NB4 (cell line): Measurements from ENCODE around the gene RDX.

Experiments
- DNase-seq: peaks from one replicate; pipeline ENCODE4 v3.0.0; 2010; ENCODE audit warnings: low read depth
- H3K4me3 ChIP-seq: one replicate; pipeline ENCODE4 v1.5.1; 2011; ENCODE audit warnings: mild to moderate bottlenecking, low read depth, low read length, moderate library complexity
- MYC ChIP-seq: IDR thresholded peaks from 2 replicates; pipeline ENCODE4 v1.6.1; 2011; ENCODE audit warnings: low read depth, low read length
- POLR2A ChIP-seq: IDR thresholded peaks from 2 replicates; pipeline ENCODE4 v1.6.1; 2011; ENCODE audit warnings: mild to moderate bottlenecking; ENCODE audit not compliant: insufficient read length; ENCODE audit errors: extremely low read depth
- TF ChIP-seq, protein P1 (sequence below): IDR thresholded peaks from one replicate; pipeline ENCODE4 v1.5.1; 2012; ENCODE audit warnings: low read depth, low read length
- TF ChIP-seq, protein P2 (sequence below): IDR thresholded peaks from 2 replicates; pipeline ENCODE4 v1.6.1; 2011; ENCODE audit warnings: low read depth, low read length

The RDX gene

DNA sequence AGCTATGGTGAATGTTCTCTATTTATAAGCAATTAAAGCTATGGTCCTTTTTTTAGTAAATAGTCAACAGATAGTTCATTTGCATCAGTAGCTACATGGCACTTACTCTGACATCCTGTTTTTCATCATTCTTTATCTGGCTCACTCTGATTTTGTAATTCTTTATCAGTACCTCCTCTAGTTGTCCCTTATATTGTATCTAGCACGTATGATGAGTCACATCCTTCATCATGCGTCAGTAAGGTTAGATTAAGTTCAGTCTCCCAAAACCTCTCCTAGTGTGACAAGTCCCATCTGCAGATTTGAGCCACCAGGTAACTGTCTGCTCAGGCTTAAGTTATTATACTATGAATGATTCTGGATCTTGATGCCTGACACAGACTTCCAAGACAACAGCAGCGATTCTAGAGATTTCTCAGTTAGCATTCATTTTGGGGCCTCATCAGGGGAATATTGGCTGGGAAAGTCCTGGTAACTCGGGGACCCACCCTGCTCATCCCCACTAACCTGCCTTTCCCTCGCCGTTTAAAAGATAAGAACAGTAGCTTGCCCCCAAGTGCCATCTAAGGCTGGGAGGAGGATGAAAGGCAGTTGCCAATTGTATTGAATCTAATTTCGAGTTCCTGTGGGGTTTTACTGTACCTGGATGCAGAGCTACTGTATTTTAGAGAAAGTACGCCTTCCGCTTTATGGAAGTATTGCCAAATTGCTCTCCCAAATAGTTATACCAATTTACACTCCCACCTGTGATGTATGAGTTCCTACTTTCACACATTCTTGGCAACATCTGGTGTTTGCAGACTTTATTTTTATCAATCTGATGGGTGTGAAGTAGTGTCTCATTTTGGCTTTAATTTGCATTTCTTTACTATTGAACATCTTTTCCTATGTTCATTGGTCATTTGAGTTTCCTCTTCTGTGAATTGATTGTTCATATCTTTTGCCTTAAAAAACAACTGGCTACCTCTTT lies 147.4 kb downstream of the RDX start:
- no peak for DNase-seq

DNA sequence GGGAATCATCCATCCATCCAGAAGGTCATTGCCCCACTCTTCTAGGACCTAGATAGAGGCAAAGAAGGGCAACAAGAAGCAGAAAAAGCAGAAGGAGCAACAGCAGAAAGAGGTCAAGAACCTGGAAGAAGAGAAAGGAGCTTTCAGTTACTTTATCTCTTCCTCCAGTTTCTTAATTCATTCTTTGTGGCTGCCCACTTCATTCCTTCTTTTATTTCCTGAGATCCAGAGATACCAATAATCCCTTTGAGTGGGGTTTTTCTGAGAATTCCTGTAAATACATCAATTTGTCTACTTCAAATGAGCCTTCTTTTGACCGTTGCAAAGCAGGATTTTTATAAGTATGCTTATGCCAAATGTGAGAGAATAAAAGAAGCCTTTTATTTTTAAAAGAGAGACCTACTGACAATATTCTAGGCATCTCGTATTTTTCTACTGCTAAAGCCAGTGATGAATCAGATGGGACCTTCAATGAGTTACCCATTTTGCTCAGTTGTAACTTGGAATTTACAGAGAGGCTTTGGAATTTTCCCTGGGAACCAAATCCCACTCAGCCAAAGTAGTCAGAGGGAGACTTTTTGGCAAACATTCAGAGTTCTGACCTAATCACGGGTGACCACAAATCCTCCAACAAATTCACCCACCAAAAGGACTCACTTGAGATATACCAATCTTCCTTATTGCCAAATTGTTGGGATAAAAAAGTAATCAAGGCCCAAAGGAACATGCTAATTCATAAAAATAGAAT lies 148.3 kb downstream of the RDX start:
- DNase-seq, result no peak
- TF ChIP-seq POLR2A, result no peak
- TF ChIP-seq MYC, result no peak
- TF ChIP-seq, protein P1, sequence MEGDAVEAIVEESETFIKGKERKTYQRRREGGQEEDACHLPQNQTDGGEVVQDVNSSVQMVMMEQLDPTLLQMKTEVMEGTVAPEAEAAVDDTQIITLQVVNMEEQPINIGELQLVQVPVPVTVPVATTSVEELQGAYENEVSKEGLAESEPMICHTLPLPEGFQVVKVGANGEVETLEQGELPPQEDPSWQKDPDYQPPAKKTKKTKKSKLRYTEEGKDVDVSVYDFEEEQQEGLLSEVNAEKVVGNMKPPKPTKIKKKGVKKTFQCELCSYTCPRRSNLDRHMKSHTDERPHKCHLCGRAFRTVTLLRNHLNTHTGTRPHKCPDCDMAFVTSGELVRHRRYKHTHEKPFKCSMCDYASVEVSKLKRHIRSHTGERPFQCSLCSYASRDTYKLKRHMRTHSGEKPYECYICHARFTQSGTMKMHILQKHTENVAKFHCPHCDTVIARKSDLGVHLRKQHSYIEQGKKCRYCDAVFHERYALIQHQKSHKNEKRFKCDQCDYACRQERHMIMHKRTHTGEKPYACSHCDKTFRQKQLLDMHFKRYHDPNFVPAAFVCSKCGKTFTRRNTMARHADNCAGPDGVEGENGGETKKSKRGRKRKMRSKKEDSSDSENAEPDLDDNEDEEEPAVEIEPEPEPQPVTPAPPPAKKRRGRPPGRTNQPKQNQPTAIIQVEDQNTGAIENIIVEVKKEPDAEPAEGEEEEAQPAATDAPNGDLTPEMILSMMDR, result no peak
- TF ChIP-seq, protein P2, sequence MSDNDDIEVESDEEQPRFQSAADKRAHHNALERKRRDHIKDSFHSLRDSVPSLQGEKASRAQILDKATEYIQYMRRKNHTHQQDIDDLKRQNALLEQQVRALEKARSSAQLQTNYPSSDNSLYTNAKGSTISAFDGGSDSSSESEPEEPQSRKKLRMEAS, result no peak
- H3K4me3 ChIP-seq, result no peak overlapping the region

More for the DNA sequence above, 147.4 kb downstream of the RDX start:
- no peak for TF ChIP-seq POLR2A
- TF ChIP-seq, protein P1, result no peak
- no peak for TF ChIP-seq MYC
- TF ChIP-seq, protein P2, result no peak
- H3K4me3 ChIP-seq, result no peak overlapping the region

DNA sequence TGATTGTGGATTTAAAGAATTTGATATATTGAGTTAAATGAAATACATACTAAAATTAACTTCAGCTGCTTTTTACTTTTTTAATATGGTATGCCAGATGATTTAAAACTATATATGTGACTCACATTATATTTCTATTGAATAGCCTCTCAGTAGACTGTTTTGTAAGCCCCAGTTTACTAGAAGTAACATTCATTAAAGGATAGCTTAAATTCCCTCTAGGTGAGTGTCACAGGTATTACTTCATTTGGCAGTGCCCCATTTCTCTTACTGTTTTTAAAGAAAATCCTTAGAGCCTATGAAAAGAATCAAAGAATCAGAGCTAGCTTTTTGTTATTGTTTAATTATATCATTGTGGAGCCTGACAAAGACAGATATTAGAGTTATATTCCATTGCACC lies 154.6 kb downstream of the RDX start:
- no peak for DNase-seq
- H3K4me3 ChIP-seq, result no peak overlapping the region
- no peak for TF ChIP-seq MYC

DNA sequence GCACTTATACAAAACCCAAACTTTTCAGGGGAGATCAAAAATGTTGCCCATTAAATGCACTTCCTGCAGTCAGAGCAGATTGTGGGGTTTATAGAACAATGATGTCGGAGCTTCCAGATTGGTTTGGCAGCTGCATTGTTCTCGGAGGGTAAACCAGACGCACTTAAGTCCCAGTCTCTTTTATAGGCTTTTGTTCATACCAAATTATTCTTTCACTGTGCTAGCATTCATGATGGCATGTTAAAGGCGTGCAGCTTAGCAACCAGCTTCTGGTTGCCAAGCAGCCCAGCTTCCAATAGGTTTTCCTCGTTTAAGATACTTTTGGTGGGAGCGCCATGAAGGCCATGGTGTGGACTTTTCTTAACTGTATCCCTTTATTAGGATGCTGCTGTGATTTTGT lies 162.3 kb downstream of the RDX start:
- DNase-seq, result no peak
- H3K4me3 ChIP-seq, result no peak overlapping the region
- TF ChIP-seq, protein P2, result no peak
- TF ChIP-seq, protein P1, result no peak
- TF ChIP-seq POLR2A (no peak), MYC (no peak)

DNA sequence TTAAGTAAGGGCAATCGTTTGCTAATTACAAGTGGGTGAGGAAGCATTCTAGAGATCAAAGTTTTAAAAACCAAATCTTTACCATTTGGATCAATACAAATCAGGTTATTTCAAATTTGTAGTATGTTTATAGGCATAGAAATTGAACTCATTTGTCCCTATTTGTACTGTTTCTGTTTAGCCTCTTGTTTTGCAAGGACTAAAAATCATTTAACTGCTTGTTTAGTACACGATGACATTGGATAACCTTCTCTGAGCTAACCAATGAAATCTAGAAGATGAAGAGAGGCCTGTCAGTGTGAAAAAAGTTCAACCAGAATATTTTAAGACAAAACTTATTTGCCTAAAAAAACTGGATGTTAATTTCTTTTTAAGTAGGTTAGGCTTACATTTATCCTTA lies 163.3 kb downstream of the RDX start:
- TF ChIP-seq, protein P2, result no peak
- TF ChIP-seq, protein P1, result no peak
- TF ChIP-seq POLR2A (no peak), MYC (no peak)
- no peak overlapping the region for H3K4me3 ChIP-seq
- DNase-seq, result no peak
